Activated CD4-positive, alpha-beta T cell treated with anti-CD3 and anti-CD28 coated beads, Interleukin-2, amount 50 U/mL, for 24 hours (primary cell): ENCODE data around the gene CCL5.
"Not testable (repeated sequence)": the region's sequence is repeated elsewhere in the genome, so short reads cannot be mapped to it uniquely, and the experiment has no call there.

Experiments
- DNase-seq, 2 donors: peaks; one replicate each; pipeline ENCODE4 v3.0.0-alpha.2; 2020; ENCODE audit warnings: low read depth in 1 of 2, low spot score in 1 of 2

Gene CCL5

GRCh38 chr17:35898283-35899070 is 18.3 kb upstream of the CCL5 start:
- DNase-seq, result no peak

GRCh38 chr17:35897772-35898171 is 17.6 kb upstream of the CCL5 start:
- DNase-seq, result not testable (repeated sequence)

DNA sequence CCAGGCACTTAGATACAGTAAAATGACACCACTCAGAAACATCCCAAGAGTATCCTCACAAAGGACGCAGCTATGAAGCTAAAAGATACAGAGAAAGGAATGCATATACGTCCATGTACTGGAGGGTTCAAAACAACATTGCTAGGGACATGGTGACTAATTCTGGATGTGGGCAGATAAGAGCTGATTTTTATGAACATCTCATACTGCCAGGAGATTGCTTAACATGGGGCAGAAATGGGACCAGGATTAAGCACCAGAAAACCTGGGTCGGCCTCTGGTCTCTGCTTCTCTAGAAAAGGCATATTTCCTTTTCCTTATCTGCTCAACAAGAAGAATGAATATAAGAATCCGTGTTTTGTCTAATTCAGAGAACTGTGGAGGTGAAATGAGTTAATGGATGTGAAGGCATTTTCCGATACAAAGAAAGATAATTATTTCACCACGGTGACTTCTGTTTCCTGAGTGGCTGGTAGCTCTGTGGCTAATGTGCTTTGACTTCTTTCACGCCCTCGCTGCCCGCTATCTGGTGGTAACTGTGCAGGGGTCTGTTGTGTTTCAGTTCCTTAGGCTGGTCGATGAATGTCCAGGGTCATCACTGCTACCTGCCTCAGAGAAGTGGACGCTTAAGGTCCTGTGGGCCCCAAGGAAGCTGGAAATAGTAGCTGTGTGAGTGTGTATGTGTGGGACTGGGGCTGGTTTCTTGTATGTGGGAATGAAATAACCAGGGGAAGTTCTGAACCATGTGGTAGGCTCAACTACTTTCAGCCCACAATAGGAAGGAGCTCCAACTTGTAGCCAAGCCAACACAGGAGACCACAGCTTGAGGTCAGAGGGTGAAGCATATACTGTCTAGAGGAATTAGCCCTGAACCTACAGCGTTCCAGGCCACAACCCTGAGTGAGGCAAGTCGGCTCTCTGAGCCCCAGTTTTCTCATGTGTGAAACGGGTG is 15.8 kb upstream of the CCL5 start:
- no peak for DNase-seq

GRCh38 chr17:35894206-35894605 is 14.0 kb upstream of the CCL5 start:
- DNase-seq, result no peak

DNA sequence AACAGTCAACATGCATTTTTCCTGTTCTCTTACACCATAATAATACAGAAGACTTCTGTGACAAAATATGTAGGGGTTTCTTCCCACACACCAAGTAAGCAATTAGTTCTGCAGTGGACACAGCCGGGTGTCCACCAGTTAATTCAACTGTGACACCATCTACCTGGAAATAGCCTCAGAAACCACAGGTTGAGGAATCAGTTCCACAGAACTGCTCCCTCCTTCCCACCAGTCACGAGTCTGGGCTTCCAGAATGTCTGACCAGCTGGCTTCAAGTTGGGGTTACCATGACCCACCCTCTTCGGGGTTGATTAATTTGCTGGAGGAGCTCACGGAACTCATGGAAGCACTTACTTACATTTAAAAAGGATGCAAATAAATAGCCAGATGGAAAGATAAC is 13.6 kb upstream of the CCL5 start:
- no peak for DNase-seq

GRCh38 chr17:35892091-35893035 is 12.2 kb upstream of the CCL5 start:
- peak in 1 of 2 donors; percentile 32 for DNase-seq

GRCh38 chr17:35891269-35891668 is 11.1 kb upstream of the CCL5 start:
- DNase-seq, result no peak

- DNase-seq, result no peak
These were observed 10.6 kb upstream of the CCL5 start for GRCh38 chr17:35890774-35891155.

DNA sequence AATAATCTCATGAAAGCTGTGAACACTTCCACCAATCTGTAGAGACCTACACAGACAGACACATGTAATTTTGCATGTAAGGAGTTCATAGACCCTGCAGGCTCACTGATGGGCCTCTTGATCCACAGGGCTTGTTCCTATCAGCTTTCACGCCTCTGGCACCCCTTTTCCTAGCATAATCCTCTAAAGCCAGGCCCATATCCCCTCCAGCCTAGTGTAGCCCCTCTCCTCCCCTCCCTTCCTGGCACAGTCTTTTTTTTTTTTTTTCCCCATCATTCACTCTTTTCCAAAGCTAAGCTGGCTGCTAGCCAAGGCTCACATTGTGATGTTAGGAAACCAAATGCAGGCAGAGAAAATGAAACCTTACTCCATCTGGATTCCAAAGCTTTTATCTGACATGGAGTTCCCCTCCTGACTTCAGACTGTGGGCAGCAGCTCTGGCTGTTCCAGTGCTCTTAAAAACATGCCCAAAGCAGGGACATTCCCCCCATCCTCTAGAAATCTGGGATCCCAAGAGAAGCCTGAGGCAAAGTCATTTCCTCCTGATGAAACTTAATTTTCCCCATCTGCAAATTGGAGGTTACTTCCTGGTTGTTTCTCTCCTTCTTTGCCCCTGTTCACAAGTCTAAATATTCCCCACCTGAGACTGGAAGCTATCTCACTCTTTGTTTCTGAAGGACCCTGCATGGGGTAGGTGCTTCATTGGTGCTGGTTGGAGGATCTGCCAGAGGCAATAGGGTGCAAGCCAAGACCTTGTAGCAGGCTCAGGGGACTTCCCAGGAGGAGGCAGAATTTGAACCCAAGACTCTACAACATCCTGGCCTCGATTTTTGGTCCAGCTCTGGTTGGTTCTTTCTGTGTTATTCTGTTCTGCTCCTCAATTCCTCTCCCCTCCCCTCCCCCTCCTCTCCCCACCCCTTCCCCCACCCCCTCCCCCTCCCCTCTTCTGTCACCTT is 9.9 kb upstream of the CCL5 start:
- DNase-seq, result no peak

GRCh38 chr17:35889241-35889640 is 9.1 kb upstream of the CCL5 start:
- DNase-seq, result no peak

DNA sequence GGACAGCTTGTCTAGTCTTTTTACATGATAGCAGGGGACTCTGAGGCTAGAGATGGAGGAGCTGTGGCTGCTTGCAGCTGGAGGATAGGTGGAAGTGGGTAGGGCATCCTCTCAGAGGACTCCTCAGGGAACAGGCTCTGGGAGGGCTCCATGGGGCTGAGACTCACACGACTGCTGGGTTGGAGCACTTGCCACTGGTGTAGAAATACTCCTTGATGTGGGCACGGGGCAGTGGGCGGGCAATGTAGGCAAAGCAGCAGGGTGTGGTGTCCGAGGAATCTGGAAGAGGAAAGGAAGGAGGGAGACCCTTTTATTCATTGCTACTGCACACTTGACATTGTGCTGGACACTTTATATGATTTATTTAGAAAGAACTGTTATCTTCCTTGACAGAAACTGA is 1.8 kb downstream of the CCL5 start:
- DNase-seq, result no peak

GRCh38 chr17:35877345-35878029 is 2.7 kb downstream of the CCL5 start:
- no peak for DNase-seq

DNA sequence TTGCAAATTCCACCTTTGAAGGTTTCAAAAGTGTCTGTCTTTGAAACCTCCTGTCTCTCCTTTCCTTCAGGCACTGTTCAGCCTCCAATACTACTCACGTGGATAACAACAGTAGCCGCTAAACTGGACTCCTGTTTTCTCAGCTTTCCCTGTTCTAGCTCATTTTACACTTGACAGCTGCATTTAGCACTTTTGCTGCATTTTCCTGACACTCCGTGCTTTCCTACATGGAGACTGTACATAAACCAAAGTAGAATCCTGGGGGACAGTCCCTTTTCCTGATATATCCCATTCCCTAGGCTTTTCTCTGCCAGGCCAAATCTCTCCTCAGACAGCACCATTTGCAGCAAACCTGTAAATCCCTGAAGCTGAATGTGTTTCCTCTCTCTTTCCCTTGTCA is 3.6 kb downstream of the CCL5 start:
- DNase-seq, result no peak

DNA sequence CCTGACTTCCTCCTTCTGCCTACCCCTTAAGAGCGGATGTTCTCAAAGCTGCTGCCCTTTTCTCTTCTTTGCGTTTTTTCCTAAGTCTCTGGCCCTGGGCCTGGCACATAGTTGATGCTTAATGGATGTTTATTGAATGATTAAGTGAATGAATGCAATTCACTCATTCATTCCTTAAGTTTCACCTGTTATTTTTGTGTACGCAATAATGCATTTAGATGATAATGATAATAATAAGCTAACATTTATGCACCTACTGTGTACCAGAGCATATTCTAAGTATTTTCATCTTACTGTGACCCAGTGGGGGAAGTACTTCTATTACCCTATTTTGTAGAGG is 4.4 kb downstream of the CCL5 start:
- DNase-seq, result no peak

- no peak for DNase-seq
These were observed 4.9 kb downstream of the CCL5 start for GRCh38 chr17:35875072-35875799.

DNA sequence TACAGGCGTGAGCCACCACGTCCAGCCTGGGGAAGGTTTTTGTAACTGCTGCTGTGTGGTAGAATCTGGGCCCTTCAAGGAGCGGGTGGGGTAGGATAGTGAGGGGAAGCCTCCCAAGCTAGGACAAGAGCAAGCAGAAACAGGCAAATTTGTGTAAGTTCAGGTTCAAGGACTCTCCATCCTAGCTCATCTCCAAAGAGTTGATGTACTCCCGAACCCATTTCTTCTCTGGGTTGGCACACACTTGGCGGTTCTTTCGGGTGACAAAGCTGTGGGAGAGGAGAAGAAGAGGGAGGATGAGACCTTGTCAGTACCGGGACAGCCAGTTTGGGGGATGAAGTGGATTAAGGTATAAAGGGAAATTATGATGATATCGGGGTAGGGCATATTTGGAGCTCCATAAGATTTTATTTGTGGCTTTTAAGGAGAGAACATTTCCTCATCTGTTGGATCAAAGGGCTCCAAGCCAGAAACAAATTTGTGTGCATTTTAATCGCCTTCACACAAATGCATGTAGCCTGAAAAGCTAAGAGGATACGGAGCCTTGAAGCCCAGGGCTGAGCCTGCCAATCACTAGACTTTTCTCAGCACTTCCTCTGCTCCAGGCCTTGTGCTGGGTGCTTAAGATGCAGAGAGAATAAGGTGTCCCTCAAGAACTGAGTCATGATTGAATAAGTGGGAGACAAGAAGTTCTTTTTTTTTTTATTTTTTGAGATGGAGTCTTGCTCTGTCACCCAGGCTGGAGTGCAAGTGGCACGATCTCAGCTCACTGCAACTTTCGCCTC is 7.8 kb downstream of the CCL5 start:
- DNase-seq, result no peak

- no peak for DNase-seq
These were observed 9.0 kb downstream of the CCL5 start for GRCh38 chr17:35870906-35871819.
